IPS-18c (cell line): ENCODE measurements around the gene CPNE8.

Experiments used
- H3K4me3 ChIP-seq: 2 replicates; pipeline ENCODE4 v1.7.0; 2013; ENCODE audit warnings: low read depth, mild to moderate bottlenecking, low read length, moderate library complexity; ENCODE audit not compliant: insufficient read depth
- H3K9me3 ChIP-seq: one replicate; pipeline ENCODE4 v1.6.1; 2013; ENCODE audit warnings: mild to moderate bottlenecking, low read length, moderate library complexity; ENCODE audit not compliant: control insufficient read depth, insufficient read depth

Gene CPNE8

GRCh38 chr12:38904537-38905479, 583 bp downstream of the CPNE8 start:
- H3K4me3 ChIP-seq = peak overlapping the region; percentile 87
- H3K9me3 ChIP-seq = no peaks in the 10 kb centered on the region

GRCh38 chr12:38903596-38903995, 1.8 kb downstream of the CPNE8 start:
- Histone ChIP-seq H3K9me3 (no peaks in the 10 kb centered on the region), H3K4me3 (no peak overlapping the region)

- no peak overlapping the region for H3K4me3 ChIP-seq
- H3K9me3 ChIP-seq = no peaks in the 10 kb centered on the region
Measured at GRCh38 chr12:38898001-38898684, 7.2 kb downstream of the CPNE8 start.

GRCh38 chr12:38895446-38895845, 9.9 kb downstream of the CPNE8 start:
- H3K9me3 ChIP-seq = no peaks in the 10 kb centered on the region
- no peak overlapping the region for H3K4me3 ChIP-seq

GRCh38 chr12:38892976-38893375, 12.4 kb downstream of the CPNE8 start:
- Histone ChIP-seq H3K9me3 (no peaks in the 10 kb centered on the region), H3K4me3 (no peak overlapping the region)

GRCh38 chr12:38892087-38892786, 13.2 kb downstream of the CPNE8 start:
- no peak overlapping the region for H3K4me3 ChIP-seq
- no peaks in the 10 kb centered on the region for H3K9me3 ChIP-seq

- H3K4me3 ChIP-seq = no peak overlapping the region
- no peaks in the 10 kb centered on the region for H3K9me3 ChIP-seq
Measured at GRCh38 chr12:38890102-38890855, 15.1 kb downstream of the CPNE8 start.

GRCh38 chr12:38889297-38889815, 16.0 kb downstream of the CPNE8 start:
- H3K9me3 ChIP-seq = no peaks in the 10 kb centered on the region

GRCh38 chr12:38887770-38888169, 17.6 kb downstream of the CPNE8 start:
- Histone ChIP-seq H3K4me3 (no peak overlapping the region), H3K9me3 (no peaks in the 10 kb centered on the region)

More at GRCh38 chr12:38889297-38889815, 16.0 kb downstream of the CPNE8 start:
- H3K4me3 ChIP-seq = no peak overlapping the region

GRCh38 chr12:38886931-38887330, 18.5 kb downstream of the CPNE8 start:
- Histone ChIP-seq H3K4me3 (no peak overlapping the region), H3K9me3 (no peaks in the 10 kb centered on the region)

- Histone ChIP-seq H3K4me3 (no peak overlapping the region), H3K9me3 (no peaks in the 10 kb centered on the region)
Measured at GRCh38 chr12:38886064-38886463, 19.3 kb downstream of the CPNE8 start.

- Histone ChIP-seq H3K9me3 (no peaks in the 10 kb centered on the region), H3K4me3 (no peak overlapping the region)
Measured at GRCh38 chr12:38884666-38885065, 20.7 kb downstream of the CPNE8 start.

GRCh38 chr12:38883629-38884134, 21.7 kb downstream of the CPNE8 start:
- Histone ChIP-seq H3K9me3 (no peaks in the 10 kb centered on the region), H3K4me3 (no peak overlapping the region)

- no peaks in the 10 kb centered on the region for H3K9me3 ChIP-seq
- no peak overlapping the region for H3K4me3 ChIP-seq
Measured at GRCh38 chr12:38880288-38880687, 25.1 kb downstream of the CPNE8 start.

GRCh38 chr12:38878986-38879385, 26.4 kb downstream of the CPNE8 start:
- H3K9me3 ChIP-seq = no peaks in the 10 kb centered on the region
- H3K4me3 ChIP-seq = no peak overlapping the region

- no peak overlapping the region for H3K4me3 ChIP-seq
- no peaks in the 10 kb centered on the region for H3K9me3 ChIP-seq
Measured at GRCh38 chr12:38878333-38878705, 27.1 kb downstream of the CPNE8 start.
